ENCODE data around the gene PRKN.

DNA sequence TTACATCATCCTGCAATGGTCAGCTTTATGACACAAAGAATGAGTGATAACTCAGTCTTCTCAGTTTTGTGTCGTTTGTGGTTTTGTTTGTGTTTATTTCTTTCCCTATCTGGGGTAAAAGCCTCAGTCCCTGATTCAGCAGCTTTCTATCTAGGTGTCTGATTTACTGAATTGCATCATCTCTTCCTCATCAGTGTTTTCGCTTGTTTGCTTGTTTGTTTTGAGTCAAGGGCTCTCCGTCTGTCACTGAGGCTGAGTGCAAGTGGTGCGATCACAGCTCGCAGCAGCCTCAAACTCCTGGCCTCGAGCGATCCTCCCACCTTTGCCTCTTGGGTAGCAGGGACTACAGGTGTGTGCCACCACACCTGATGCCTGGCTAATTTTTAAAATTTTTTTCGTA, 548.9 kb downstream of the PRKN start:
- TF ChIP-seq POLR2A (IDR thresholded peaks at IDR 0.05; ENCODE audit: low read length) (no peak), GATA1 (IDR thresholded peaks at IDR 0.05; ENCODE audit: low read depth, low read length) (no peak)
